Hematopoietic multipotent progenitor cell treated with erythropoietin and hydrocortisone succinate and interleukin-3 and kit ligand, for 15 days (in vitro differentiated cells): Measurements from ENCODE around the gene TMEM198.
A peak's percentile ranks its signal among the peaks of the same experiment; 100 is the strongest.

ENCODE experiments used
- DNase-seq: peaks from one replicate; pipeline ENCODE4 v3.0.0-alpha.2; 2015; ENCODE audit warnings: low spot score

TMEM198 gene

GRCh38 chr2:219578811-219579613 lies 35.2 kb downstream of the TMEM198 start:
- DNase-seq: no peak

- no peak for DNase-seq
Measured at GRCh38 chr2:219581346-219581745, 37.5 kb downstream of the TMEM198 start.

GRCh38 chr2:219591091-219591490 lies 47.3 kb downstream of the TMEM198 start:
- DNase-seq: no peak

- DNase-seq: no peak
Measured at GRCh38 chr2:219592736-219593135, 48.9 kb downstream of the TMEM198 start.

DNA sequence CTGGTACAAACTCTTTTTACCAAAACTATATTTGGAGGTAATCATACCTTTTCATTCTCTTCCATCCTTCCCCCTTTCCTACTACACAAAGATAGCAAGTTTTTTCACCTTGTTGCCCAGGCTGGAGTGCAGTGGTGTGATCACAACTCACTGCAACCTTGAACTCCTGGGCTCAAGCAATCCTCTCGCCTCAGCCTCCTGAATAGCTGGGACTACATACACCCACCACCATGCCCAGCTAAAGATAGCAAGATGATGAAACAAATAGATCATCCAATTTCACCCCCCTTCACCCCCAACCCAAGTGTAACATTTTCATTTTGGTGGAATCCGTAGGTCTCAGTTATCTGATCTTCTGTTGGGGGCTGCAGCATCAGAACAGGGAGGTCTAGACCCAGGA lies 49.3 kb downstream of the TMEM198 start:
- DNase-seq: no peak

- DNase-seq: no peak
Measured at GRCh38 chr2:219595256-219595655, 51.4 kb downstream of the TMEM198 start.

GRCh38 chr2:219596954-219597551 lies 53.2 kb downstream of the TMEM198 start:
- DNase-seq: no peak

GRCh38 chr2:219597552-219598307 lies 53.9 kb downstream of the TMEM198 start, which contains the start of gene STK11IP:
Gene STK11IP (plus strand): TSS chr2:219597857. CDS start chr2:219598120, 263 bp downstream.
- DNase-seq: peak; percentile 92

- DNase-seq: no peak
Measured at GRCh38 chr2:219598308-219599078, 54.7 kb downstream of the TMEM198 start.
